ENCODE results near the gene PGM5. TPM values are rescaled to one million over a fixed set of nuclear protein-coding genes. Genes with fewer than 3 reads are reported as not detected.
"Not testable (repeated sequence)": the region's sequence is repeated elsewhere in the genome, so short reads cannot be mapped to it uniquely, and the experiment has no call there.

Gene PGM5
- total RNA-seq, 1 donor from 2014 or later: 2.2 TPM

DNA sequence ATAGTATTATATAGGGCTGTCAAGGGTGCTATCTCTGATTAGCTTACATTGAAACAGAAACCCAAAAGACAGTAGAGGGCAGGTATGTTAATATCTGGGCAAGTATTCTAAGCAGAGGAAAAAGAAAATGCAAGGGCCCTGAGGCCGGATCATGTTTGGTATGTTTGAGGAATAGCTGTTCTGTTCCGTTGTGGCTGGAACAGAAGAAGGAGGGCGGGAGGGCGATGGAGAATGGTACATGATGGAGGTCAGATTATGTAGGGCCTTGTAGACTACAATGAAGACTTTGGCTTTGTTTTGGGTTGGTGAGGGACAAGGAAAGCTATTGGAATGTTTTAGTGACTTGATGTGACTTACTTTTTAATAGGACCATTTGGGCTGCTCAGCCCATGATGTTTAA lies 19.4 kb downstream of the PGM5 start:
- DNase-seq (ENCODE audit: low read depth): not testable (repeated sequence)

DNA sequence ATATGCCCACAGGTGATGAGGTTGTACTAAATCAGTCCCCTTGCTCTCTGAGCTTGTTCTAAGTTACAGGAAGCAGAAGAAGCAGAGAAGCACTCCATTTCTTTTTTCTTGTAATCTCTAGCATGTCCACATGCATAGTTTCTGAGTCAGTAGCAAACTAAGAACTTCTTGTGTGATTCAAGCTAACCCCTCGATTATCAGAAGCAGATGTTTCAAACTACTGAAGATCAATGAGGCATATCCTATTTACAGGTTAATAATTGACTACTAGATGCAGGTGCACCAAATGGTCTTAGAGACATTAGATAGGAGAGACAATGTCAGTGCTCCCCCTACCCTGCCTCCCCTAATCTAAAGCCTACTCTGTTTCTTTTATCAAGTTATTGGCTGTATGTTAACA lies 21.3 kb downstream of the PGM5 start:
- not testable (repeated sequence) for DNase-seq (ENCODE audit: low read depth)

DNA sequence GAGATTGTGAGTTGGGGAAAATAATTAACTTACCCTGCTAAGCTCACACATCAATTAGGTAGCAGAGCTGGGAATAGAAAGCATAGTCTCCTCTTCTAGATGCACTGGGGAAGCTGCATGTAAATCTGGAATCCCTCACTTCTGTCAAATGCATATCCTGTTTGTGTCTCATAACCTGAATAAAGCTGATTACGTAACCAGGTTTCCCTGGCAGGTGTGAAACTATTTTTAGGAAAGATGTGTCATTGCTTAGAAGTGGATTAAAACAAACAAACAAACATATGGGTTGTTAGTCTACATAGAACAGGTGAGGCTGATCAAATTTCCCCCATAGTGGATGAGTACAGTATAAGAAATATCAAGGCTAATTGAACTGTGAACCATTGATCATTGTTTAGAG lies 27.5 kb downstream of the PGM5 start:
- DNase-seq (ENCODE audit: low read depth): peak; percentile 31

DNA sequence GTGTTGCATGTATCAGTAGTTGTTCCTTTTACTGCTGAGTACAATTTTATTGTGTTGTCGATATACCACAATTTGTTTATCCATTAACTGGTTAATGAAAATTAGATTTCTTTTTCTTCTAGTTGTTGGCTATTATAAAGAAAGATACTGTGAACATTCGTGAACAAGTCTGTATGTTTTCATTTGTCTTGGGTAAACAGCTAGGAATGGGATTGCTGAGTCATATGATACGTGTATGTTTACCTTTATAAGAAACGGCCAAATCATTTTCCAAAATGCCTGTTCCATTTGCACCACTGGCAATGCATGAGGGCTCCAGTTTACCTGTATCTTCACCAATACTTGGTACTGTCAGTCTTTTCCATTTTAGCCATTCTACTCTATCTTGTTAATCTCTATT lies 33.1 kb downstream of the PGM5 start:
- not testable (repeated sequence) for DNase-seq (ENCODE audit: low read depth)

DNA sequence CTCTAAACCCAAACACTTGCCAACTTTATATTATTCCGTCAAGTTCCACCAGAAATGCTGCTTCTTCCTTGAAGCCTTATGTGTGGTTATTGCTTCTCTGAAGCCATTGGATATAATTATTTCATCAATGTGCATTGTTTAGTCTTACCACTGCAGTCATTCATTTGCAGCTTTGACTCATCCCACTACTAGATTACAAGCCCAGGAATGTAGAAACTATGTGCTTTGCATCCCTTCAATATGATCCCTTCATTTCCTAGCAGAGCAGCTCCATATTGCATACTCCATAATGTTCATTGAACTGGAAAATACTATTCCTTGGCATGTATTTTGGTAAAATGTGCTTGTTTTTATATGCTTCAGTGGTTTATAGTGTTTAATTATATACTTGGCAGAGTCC lies 34.3 kb downstream of the PGM5 start:
- not testable (repeated sequence) for DNase-seq (ENCODE audit: low read depth)

DNA sequence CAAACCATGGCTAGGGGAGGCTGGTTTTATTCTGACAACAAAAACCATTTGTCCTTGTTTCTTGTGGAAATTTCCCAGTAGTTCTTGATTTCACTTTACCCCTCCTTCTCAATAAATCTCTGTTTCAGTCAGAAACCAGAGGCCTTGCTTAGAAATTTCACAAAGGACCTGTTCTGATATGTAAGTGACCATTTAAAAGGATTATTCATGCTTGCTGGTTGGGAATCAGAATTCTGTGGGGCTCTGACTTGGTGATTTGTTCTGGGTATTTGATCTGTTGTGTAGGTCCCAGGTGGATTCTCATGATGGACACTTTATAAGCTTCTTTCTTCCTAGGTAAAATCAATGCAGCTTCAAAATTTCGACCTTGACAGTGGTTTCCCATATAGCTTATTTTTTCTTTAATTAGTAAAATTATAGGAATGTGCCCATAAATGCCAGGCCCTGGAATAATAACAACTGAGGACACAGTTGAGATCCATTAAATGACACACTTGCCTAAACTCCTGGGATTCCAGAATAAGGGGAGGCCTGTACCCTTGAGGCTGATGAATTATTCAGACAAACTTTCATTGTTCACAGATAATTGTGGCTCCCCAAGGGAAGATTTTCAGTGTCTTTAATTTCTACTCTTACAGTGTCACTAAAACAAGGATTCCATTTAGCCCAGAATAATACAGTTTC lies 40.1 kb downstream of the PGM5 start:
- not testable (repeated sequence) for DNase-seq (ENCODE audit: low read depth)

DNA sequence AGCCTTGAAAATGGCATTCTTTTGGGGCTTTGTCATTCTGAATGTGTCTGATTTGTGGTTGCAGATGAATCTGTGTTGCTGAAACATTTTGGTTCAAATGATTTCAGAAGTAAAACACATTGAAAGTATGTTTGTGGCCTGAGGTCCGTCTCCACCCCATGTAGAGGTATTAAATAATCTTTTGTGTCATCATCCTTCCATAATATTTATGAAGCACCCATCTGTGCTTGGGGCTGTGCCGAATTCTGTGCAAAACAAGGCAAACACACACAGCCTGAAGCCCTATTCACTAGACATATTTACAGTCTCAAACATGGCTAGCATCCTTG lies 40.6 kb downstream of the PGM5 start:
- peak; percentile 50 for DNase-seq (ENCODE audit: low read depth)

DNA sequence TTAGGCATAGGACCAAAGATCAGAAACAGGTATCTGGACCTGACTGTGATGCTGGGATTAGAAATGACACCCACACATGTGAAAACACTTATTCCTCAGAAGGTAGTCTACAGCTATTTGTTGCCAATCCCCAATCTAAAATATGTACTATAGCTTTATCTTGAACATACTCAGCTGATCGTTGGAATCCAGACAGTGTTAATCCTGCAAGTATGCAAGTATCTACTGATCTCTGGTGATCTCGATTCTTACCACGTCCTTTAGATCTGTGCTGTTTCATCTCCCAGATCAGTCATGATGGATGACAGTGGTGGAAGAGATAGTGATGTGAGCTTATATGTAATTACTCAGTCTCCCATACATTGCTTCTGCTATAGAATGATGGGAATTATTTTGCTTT lies 41.4 kb downstream of the PGM5 start:
- DNase-seq (ENCODE audit: low read depth): not testable (repeated sequence)

DNA sequence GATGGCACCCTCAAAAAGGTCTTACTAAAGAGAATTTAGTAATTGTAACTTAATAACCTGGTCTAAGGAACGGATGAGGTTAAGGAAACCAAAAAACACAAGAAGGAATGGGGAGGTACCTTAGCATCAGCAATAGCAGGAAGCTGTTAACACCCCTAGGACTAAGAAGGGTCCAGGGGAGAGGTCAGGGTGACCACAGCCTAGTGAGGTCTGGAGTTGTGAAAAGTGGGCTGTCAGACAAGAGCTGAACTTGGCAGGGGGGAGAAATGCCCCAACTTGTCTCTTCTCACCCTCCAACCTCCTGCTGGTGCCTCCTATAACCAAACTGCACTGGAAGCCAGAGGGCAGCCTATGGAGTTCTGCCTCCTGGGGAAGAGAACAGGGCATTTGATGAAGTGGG lies 41.9 kb downstream of the PGM5 start:
- not testable (repeated sequence) for DNase-seq (ENCODE audit: low read depth)

DNA sequence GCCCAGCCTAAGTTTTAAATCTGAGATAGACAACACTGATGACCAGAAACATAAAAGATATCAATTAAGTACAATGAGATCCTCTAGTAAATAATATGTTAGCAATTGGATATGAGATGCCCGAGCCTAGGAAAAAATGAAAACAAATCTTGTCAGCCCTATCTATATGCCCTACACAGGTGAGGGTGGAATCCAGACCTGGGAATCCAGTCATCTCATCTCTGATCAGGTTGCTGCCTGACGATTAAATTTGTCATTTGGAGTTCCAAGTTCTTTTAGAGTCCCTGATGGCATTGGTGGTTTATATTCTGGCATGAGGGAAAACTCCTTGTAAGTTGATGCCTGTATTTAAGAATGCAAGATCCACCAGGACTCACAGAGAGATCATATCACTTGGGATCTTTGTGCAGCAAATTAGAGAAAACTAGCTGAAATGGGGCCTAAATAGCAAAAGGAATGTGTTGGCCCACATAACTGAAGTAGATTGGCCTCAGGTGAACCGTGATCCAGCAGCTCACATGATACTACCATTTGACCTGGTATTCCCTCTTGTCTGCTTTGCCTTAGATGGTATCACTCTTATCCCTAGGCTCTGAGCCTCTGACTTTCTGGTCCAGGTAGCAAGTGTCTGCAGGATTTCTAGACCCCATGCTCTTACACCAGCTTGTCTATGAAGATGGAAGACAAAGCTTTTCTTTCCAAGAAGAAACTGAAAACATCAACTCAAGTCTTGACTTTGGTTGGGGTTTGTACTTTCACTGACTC lies 48.2 kb downstream of the PGM5 start:
- not testable (repeated sequence) for DNase-seq (ENCODE audit: low read depth)

DNA sequence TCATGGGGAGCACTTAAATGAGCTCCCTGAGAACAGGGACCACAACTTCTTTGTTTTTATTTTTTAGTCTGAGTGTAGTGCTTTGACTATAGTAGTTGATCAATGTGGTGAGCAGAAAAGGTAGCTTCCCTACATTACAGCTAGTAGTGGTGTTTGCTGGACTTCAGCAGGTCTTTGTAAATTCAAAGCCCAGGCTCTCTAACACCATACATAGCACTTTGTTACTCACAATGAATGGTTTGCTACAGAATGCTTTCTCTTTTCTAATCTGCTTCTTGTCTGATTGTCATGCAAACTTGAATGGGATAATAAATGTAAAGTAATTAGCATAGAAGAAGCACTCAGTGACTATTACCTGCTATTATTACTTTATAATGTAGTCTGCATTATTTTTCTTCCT lies 55.5 kb downstream of the PGM5 start:
- DNase-seq (ENCODE audit: low read depth): not testable (repeated sequence)

DNA sequence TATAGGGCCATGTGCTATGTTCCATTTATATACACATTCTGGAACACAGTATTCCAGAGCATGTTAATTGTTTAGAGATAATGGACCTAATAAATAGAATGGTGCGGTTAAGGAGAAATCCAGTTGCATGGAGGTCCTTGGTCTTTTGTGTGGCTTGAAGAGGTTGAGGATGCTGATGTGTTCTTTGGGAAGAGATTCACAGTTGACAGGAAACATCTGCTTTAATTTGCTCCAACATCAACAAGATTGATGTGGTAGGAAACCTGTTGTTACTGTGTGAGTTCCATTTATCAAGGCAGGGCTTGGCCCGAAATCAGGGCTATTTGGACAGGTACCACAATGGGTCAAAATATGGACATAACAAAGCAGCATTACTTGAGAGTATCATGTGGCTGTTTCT lies 56.3 kb downstream of the PGM5 start:
- not testable (repeated sequence) for DNase-seq (ENCODE audit: low read depth)

DNA sequence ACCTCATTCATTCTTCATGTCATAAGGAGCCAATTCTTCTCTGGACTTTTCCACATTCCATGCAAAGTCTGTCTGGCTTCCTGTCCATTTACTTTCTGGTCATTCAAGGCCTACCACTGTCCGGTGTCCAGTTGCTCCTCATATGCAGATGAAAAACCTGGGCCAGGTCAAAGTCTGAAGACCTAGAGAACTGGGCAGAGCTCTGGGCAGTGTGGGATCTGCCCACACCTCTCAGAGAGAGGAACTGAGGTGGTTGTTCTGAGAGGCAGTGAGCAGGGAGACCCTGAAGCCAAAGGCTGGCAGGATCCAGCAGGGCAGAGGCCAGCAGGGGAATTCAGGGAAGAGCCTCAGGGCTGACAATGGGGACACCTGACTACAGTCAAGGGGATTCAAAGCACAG lies 58.7 kb downstream of the PGM5 start:
- not testable (repeated sequence) for DNase-seq (ENCODE audit: low read depth)

DNA sequence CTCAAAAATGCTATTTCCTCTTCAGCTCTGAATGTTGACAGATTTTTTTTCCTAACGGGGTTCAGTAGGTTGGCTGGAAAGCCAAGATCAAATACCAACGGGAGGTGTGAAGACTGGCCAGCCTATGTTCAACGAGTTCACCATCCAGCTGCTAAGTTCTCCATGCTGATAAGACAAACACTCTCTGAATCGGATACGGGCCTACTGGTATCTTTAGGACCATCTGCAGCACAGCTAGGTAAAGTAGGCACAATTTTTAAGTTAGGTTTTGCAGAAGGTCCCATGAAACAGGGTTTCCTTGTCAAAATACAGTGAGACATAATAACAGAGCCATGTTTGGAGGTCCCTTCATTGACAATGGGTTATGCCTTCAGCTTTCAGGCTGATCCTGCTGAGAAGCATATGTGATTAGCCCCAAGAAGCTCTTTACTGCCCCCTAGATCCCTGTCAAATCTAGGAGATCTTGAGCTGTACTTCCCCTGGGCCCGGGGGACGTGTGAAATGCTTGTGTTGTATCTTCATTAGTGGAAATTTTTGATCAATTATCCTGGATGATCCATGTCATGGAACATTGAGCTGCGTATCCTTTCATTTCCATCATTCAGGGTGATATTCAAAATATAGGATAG lies 60.6 kb downstream of the PGM5 start:
- peak; percentile 9 for DNase-seq (ENCODE audit: low read depth)

DNA sequence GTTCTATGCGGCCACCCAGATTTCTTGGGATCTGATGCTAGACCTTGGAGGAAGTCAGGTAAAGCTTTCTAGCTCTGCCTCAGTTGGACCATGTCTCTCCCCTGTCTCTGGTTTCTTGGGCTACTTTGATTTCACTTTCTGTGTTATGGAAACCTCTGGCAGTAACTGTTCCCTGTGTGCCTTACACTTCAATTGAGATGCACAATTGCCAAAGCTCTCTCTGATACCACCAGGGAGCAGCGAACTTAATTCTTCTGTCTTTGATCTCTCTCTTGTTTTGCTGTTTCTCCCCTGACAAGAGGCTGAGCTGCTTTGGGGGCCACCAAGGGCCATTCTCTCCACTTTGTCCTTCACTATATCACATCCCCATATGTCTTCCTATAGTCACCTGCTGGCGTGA lies 61.4 kb downstream of the PGM5 start:
- no peak for DNase-seq (ENCODE audit: low read depth)

DNA sequence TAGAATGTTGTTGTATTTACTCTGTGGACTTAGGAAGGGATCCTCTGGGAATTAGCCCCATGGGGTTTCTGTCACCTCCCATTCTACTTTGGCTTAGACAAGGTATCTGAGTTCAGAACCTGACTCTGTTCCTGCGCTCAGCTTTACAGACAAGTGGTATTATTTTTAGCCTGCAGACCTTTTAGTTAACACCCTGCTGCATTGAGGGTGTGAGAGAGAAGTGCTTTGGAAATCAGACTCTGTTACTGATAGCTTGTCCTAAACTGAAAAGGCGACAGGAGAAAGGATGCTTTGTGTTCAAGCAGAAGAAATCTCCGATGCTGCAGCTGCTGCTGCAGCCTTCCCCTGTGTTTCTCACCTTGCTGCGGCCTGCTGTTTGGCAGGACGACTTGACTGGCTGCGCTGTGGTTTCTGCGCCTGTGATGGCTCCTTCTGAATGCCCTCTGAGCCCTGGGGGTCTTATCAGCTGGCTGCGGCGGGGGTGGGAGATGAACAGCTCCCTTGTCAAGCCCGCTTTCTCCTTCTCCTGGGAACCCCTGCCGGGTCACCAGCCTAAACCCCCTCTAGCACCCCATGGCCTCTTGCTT lies 61.9 kb downstream of the PGM5 start:
- DNase-seq (ENCODE audit: low read depth): no peak

DNA sequence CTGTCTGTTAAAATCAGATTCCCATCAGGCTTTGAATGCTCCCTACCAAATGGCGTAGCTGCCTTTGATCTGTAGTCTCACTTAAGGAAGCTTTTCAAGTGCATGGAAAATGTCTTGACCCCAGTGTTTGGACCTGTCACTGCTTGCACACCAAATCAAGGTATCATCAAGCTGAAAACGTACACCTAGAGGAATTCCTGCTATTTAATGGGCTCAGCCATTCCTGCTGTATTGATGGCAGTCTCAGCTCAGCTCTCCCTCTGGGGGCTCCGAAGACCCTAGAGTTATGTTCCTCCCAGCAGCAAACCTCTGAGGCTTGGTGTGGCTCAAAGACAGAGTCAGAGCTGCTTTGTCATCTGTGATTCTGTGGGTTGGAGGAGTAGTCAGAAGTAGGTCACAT lies 63.5 kb downstream of the PGM5 start:
- no peak for DNase-seq (ENCODE audit: low read depth)

DNA sequence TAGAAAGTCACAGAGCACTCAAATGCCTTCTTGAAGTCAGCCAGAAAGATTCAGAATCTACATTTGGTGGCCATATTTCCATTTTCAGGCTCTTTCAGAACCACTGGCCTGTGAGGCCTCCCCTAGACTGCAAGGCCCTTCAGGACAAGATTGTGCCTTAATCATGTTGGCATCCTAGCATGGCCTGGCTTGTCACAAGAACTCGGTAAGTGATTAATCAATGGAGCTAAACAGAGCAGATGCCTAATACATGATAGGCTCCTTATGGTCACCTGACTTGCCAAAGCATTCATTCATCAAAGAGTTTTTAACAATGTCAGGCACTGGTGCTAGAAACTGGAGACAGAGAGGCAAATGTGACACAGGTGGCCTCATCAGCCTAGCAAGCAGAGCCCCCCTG lies 70.3 kb downstream of the PGM5 start:
- DNase-seq (ENCODE audit: low read depth): no peak

DNA sequence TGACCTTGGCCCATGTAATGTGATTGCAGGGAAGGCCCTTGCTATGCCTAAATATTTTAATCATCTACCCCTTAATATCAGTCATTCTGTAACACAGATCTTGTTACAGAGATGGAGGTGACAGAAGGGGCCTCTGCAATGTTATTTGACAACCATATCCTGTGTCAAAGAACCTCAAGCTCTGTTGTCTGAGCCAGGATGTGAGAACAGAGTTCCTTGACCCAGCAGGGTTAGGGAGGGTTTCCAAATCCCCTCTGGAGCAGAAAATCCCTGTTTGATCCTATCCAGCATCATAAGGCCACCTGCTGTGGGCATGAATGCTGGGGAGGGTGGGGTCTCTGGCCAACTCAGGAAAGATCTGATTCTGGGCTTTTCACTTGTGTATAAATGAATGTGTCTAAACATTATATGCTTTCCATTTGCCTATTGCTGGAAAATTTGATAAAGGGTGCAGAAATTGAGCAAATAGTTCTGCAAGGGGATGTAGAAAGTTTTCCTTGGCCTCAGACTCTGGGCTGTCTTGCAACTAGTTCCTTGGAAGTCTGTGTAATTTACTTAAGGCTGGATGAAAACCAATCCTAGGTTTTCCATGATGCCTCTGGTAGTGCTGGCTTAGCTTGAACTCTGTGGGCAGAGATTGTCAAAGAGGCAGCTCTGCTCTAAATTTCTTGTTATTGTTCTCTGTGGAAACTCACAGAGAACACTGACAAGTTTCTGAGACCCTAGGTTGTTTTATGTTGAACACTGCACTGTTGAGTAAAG lies 71.0 kb downstream of the PGM5 start:
- DNase-seq (ENCODE audit: low read depth): no peak

DNA sequence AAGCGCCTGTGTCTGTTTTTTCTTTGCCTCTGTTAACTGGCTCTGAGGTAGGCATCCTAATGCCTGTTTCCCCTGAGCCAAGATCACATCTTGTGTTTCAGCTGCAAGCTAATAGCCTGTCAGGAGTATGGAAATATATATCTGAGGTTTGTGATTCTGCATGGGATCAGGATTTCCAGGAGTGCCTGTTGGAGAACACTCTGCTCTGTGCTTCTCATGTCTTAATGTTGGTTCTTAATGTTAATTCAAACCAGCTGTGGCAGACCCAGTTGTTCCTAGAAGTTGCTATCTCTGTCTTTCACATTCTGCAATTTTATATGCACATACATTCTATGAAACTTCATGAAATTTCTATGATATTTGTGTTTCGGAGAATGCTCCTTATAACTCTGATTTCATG lies 72.1 kb downstream of the PGM5 start:
- no peak for DNase-seq (ENCODE audit: low read depth)

DNA sequence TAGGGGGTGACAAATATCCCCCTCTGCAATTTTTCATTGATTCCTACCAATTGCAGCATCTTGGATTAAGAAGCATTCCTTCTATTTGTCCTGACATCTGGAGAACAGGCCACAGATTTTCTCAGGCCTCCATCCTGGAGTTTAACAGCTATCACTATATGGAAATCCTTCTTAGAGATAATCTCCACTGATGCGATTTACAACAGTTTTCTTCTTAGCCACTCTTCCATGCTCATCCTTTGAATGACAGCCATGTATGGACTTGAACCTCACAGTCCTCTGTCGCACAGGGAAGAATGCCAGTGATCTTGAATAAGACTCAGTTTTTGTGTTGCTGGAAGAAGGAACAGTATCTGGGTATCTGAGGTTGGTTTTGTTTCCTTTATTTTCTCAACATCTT lies 73.2 kb downstream of the PGM5 start:
- DNase-seq (ENCODE audit: low read depth): no peak
